ENCODE measurements around the gene PPIA. TPM values are rescaled to one million over a fixed set of nuclear protein-coding genes. Genes with fewer than 3 reads are reported as not detected.

PPIA gene
- polyA plus RNA-seq, 3 donors, result 1,614 to 2,276 (median 2,037) TPM

- Mint-ChIP-seq H3K27me3 (ENCODE audit: low read depth in 3 of 3) (no peaks in the 10 kb centered on the region), H3K4me1 (peaks cover 42% of the 10 kb centered on the region), H3K9me3 (no peaks in the 10 kb centered on the region), H3K36me3 (peaks cover 14 to 16% of the 10 kb centered on the region in 2 donors), H3K4me3 (peak within 1 kb of the TSS; percentile 86 to 93), H3K27ac (peak within 1 kb of the TSS; percentile 59 to 94 (median 91))
- H3K4me3 ChIP-seq (replicated peaks in 1 of 3; ENCODE audit: low read depth in 2 of 3, low read length in 3 of 3), result peak within 1 kb of the TSS; percentile 83 to 98 (median 83)
- intact Hi-C loops (cut with micrococcal nuclease), result loop anchor here (5.0 to 10.0 kb wide), 4 partner anchors 161 to 257 kb away; partner anchors contain the start of genes CCM2 (in 1 of the 2) and DDX56 (in 1 of the 2)
- peaks cover 39% of the 10 kb centered on the region for H4K20me1 ChIP-seq (ENCODE audit: insufficient read depth, low read length)
- H3K36me3 ChIP-seq (replicated peaks in 1 of 2; ENCODE audit: control insufficient read depth in 1 of 2, insufficient read depth in 2 of 2, low read length in 2 of 2), result no peaks in the 10 kb centered on the region
- no peaks in the 10 kb centered on the region for H3K9me3 ChIP-seq (replicated peaks in 1 of 2; ENCODE audit: control insufficient read depth in 1 of 2, insufficient read depth in 1 of 2, low read length in 2 of 2)
- H3K27me3 ChIP-seq (ENCODE audit: control insufficient read depth in 2 of 2, insufficient read depth in 2 of 2, low read length in 2 of 2), result no peaks in the 10 kb centered on the region
- peak within 1 kb of the TSS; percentile 85 for H2AFZ ChIP-seq (ENCODE audit: insufficient read depth, low read depth, low read length, poor library complexity, severe bottlenecking)
- peaks cover 45% of the 10 kb centered on the region for H3K79me2 ChIP-seq (ENCODE audit: insufficient read depth, low read length)
- peak within 1 kb of the TSS; percentile 84 for H3K4me2 ChIP-seq (replicated peaks; ENCODE audit: extremely low read depth, low read length, poor library complexity, severe bottlenecking)
- no peak for TF ChIP-seq CTCF (IDR thresholded peaks at IDR 0.05)
- peak; percentile 81 to 89 (median 82) for DNase-seq
- peak within 1 kb of the TSS; percentile 33 to 91 for H3K27ac ChIP-seq (ENCODE audit: low read depth in 1 of 2, low read length in 2 of 2)
- peak within 1 kb of the TSS; percentile 85 for H3K9ac ChIP-seq (ENCODE audit: insufficient read depth, low read length, poor library complexity, severe bottlenecking)
- WGBS (ENCODE audit: insufficient coverage), result 2% methylated on average over 75 of the region's 92 CpGs
- H3K4me1 ChIP-seq (ENCODE audit: control insufficient read depth in 1 of 2, insufficient read depth in 2 of 2, low read length in 2 of 2), result peaks cover 31 to 34% of the 10 kb centered on the region in 2 donors
These were observed 48.2 kb upstream of the PPIA start, which contains the start of gene ZMIZ2 for GRCh38 chr7:44748045-44748947. TSS of gene ZMIZ2 (plus strand) at chr7:44748847. CDS start at chr7:44756250, 7,403 bp downstream.

GRCh38 chr7:44748948-44749731, 47.3 kb upstream of the PPIA start:
- no peak for TF ChIP-seq CTCF (IDR thresholded peaks at IDR 0.05)
- peak overlapping the region; percentile 86 to 93 for H3K4me3 Mint-ChIP-seq
- Histone ChIP-seq H3K4me3 (replicated peaks in 1 of 3; ENCODE audit: low read depth in 2 of 3, low read length in 3 of 3) (peak overlapping the region; percentile 83 to 85 (median 83)), H3K4me1 (ENCODE audit: control insufficient read depth in 1 of 2, insufficient read depth in 2 of 2, low read length in 2 of 2) (peaks cover 31 to 34% of the 10 kb centered on the region in 2 donors), H3K4me2 (replicated peaks; ENCODE audit: extremely low read depth, low read length, poor library complexity, severe bottlenecking) (peak overlapping the region; percentile 84), H3K79me2 (ENCODE audit: insufficient read depth, low read length) (peaks cover 53% of the 10 kb centered on the region), H3K9me3 (replicated peaks in 1 of 2; ENCODE audit: control insufficient read depth in 1 of 2, insufficient read depth in 1 of 2, low read length in 2 of 2) (no peaks in the 10 kb centered on the region), H3K27ac (ENCODE audit: low read depth in 1 of 2, low read length in 2 of 2) (peak overlapping the region in 1 of 2 donors; percentile 75), H3K36me3 (replicated peaks in 1 of 2; ENCODE audit: control insufficient read depth in 1 of 2, insufficient read depth in 2 of 2, low read length in 2 of 2) (no peaks in the 10 kb centered on the region), H3K27me3 (ENCODE audit: control insufficient read depth in 2 of 2, insufficient read depth in 2 of 2, low read length in 2 of 2) (no peaks in the 10 kb centered on the region), H4K20me1 (ENCODE audit: insufficient read depth, low read length) (peaks cover 47% of the 10 kb centered on the region), H2AFZ (ENCODE audit: insufficient read depth, low read depth, low read length, poor library complexity, severe bottlenecking) (peak overlapping the region; percentile 54), H3K9ac (ENCODE audit: insufficient read depth, low read length, poor library complexity, severe bottlenecking) (peak overlapping the region; percentile 85)
- intact Hi-C loops (cut with micrococcal nuclease), result loop anchor here (5.0 to 10.0 kb wide), 4 partner anchors 162 to 256 kb away; partner anchors contain the start of genes CCM2 (in 1 of the 2) and DDX56 (in 1 of the 2)
- WGBS (ENCODE audit: insufficient coverage), result 2% methylated on average over 60 of the region's 60 CpGs
- H3K9me3 Mint-ChIP-seq, result no peaks in the 10 kb centered on the region
- no peak for DNase-seq
- H3K27me3 Mint-ChIP-seq (ENCODE audit: low read depth in 3 of 3), result no peaks in the 10 kb centered on the region
- peaks cover 40% of the 10 kb centered on the region for H3K4me1 Mint-ChIP-seq
- peaks cover 14 to 19% of the 10 kb centered on the region in 2 donors for H3K36me3 Mint-ChIP-seq
- H3K27ac Mint-ChIP-seq, result peak overlapping the region; percentile 59 to 92 (median 83)
